ENCODE data around the gene INTS7.
"Not testable (repeated sequence)": the region's sequence is repeated elsewhere in the genome, so short reads cannot be mapped to it uniquely, and the experiment has no call there.

INTS7 gene

DNA sequence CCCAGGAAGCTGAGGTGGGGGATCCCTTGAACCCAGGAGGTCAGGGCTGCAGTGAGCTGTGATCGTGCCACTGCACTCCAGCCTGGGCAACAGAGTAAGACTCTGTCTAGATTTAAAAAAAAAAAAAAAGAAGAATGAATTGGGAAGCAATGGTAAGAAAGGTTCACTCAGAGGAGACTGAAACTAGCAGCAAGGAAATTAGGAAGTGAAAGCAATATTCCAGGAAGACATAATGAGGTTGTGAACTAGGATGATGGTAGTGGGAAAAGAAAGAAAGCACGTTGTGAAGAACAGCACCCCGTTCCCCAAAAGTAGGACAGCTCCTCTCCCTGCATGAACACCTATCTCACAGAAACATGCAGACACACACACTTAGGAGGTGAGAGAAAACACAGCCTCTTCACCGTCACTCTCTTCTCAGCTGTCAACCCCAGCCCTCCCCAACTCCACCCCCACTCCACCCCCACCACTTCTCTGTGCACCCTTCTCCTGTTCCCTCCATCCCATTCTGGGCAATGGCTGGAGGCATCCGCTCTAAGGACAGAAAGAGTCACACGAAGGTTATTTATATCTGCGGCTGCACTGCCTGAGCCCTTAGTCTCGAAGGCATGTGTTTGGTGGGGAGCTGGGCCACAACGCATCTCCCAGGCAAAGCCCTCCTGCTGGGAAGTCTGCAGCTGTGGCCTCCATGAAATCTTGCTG, 103.0 kb downstream of the INTS7 start:
- DNase-seq = no peak

GRCh38 chr1:211929683-211930082, 105.7 kb downstream of the INTS7 start:
- no peak for DNase-seq

DNA sequence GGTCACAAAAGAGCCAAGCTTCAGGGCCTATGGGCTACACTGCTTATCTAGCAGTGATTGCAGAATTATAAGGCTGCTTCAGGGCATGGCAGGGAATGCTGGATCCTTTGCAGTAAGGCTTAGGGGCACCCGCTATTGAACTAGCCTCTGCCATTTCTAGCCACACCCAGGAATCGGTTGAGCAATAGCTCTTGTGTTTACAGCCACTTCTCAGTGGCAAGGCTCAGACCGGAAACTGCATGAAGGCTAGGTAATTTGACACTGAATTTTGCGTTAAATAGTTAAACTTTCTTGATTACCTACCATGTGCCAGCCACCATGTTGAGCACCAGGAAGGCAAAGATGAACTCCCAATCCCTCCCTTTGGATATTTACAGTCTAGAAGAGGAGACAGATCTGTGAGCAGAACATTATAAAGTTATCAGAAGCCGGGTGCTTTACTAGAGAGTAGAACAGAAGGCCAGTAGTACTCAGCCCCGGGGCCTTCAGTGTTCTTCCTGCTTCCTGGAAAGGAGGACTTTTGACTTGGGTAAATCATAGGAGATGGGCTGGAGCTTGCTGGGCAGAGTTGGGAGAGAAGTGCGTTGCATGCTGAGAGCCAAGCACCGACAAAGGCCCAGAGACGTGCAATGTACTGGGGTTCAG, 106.2 kb downstream of the INTS7 start:
- DNase-seq = no peak

GRCh38 chr1:211928290-211928801, 107.0 kb downstream of the INTS7 start:
- no peak for DNase-seq

- no peak for DNase-seq
These were observed 110.3 kb downstream of the INTS7 start for GRCh38 chr1:211925016-211925415.

DNA sequence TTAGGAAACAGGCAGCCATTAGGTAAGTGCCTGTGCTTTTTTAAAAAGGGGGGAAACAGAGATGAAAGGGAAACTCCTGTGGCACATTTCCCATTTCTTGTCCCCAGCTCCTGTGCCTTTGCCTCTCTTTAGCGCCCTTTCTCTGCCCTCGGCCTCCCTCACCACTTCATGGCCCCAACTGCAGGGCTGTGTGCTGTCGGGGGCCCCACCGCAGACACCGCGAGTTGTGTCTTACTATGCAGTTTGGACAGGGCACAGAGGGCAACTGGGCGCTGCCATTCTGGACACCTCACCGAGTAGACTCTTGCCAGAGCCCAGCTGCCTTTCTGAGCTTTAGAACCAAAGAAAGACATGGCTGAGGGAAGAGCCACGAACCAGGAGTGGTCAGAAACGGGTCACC, 111.1 kb downstream of the INTS7 start:
- no peak for DNase-seq

GRCh38 chr1:211923095-211923494, 112.3 kb downstream of the INTS7 start:
- DNase-seq = no peak

DNA sequence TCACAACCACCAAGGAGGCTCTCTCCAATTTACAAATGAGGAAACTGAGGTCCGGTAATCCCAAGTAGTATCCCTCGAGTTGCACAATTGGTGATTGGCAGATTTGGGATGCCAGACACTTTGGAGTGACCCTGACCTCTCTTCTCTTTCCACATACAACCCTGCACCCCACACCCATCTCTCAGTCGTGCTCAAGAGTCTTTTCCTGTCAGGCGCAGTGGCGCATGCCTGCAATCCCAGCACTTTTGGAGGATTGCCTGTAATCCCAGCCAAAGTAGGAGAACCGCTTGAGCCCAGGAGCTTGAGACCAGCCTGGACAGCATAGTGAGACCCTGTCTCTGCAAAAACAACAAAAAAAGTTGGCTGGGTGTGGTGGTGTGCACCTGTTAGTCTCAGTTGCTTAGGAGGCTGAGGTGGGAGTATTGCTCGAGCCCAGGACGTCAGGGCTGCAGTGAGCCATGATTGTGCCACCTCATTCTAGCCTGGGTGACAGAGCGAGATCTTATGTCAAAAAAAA, 113.7 kb downstream of the INTS7 start:
- no peak for DNase-seq

DNA sequence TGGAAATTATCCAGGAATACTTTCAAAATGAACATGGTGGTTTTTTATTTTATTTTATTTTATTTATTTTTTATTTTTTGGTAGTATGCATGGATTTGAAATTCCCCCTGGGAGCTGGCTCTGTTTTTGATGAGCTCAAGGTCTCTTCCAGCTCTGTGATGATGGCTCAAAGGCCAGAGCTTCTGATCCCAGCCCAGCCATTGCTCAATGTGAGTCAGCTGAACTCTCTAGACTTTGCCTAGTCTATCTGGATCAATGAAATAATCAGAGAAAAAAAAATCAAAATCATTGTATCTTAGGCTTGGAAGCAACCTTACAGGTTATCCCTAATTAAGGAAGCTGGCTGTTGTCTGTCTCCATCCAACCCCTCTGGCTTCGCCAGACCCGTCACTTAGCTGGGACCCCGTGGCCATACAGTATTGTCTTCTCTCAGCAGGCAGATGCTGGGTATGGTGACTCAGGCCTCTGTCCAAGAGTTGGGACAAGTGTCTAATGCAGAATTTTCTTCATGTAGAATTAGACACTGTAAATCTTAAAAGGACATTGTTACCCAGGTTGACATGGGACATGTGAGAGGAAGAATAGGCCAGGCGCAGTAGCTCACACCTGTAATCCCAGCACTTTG, 114.6 kb downstream of the INTS7 start:
- no peak for DNase-seq

- no peak for DNase-seq
These were observed 115.2 kb downstream of the INTS7 start for GRCh38 chr1:211920141-211920572.

- no peak for DNase-seq
These were observed 116.4 kb downstream of the INTS7 start for GRCh38 chr1:211918843-211919414.

- not testable (repeated sequence) for DNase-seq
These were observed 118.9 kb downstream of the INTS7 start for GRCh38 chr1:211916458-211916857.

DNA sequence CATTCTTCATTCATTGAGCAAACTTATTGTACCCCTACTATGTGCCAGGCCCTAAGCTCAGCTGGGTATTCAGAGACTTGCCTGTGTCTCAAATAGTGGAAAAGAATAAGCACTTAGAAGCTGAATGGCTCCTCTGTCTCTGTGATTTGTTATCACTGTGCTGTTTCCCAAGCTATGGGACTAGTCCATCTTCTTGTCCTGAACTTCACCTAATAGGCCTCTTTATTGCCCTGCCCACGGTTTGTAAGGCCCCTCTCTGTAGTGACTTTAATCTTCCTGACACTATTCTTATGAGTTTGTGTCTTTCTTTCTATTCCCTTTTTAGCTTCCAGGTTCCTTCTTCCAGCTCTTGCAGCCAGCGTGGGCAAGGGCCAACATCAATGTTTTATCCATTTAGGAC, 119.4 kb downstream of the INTS7 start:
- no peak for DNase-seq

DNA sequence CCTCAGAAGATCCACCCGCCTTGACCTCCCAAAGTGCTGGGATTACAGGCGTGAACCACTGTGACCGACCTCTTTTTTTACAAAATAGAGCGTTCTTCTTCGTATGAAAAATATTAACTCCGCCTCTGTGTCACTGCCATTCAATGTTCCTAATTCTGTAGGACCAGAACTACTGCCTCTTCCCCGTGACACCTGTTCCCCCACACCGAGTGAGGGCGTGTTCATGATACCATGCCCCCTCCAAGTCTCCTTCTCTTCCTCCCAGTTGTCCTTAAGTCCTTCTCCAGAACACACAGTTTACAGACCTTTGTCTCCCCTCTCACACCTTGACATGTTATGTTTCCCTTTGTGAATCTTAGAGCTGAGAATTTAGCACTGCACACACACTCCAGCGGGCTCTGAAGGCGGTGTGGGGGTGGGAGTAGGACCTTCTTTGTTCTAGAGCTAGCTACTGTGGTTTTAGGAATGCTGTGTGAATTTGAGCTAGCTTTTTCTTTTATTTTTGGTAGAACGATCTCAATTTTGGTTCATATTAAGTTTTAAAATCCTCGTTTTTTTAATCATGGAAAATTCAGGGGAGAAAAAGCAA, 122.4 kb downstream of the INTS7 start:
- DNase-seq = no peak

- no peak for DNase-seq
These were observed 123.3 kb downstream of the INTS7 start for GRCh38 chr1:211912038-211912437.

DNA sequence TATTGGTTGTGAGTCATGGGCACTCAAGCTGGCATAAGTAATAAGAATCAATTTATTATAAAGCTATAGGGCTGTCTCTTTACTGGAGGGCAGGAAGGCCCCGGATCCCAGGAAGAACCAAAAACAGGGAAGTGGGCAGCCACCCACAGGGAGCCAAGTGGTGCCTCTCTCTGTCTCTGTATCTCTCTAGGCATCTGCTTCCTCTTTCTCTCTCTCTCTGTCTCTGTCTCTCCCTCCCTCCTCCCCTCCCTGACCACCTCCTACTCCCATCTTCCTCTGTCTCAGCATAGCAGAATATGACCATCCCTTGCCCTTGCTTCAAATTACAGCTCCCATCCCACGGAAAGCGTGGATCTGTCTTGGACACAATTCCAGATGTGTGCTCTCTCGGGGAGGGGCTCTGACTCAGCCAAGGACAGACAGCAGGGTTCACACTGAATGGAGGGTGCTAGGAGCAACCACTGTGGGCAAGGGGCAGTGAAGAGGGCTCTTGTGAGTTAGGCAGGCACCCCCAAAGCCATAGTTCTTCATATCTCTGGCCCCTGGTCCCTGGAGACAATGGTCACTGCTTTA, 124.4 kb downstream of the INTS7 start:
- DNase-seq = no peak

GRCh38 chr1:211910113-211910884, 125.1 kb downstream of the INTS7 start:
- no peak for DNase-seq

- no peak for DNase-seq
These were observed 126.0 kb downstream of the INTS7 start for GRCh38 chr1:211909395-211909794.

DNA sequence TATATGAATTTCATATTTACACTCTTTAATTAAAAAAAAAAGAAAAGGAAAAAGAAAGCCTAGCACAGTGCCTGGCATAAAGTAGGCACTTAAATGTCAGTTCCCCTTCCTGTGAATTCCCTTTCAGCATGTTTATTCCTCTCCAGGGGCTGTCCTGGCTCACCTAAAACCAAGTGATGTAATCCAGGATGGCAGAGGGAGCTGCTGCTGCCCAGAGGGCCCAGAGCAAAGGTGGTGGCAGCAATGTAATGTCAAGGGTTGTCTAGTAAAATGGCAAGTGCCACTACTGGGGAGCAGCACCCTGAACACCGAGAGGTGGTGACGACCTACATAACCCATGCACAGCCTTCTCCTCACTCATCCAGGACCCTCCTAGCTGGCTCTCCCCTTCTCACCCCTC, 126.4 kb downstream of the INTS7 start:
- no peak for DNase-seq

DNA sequence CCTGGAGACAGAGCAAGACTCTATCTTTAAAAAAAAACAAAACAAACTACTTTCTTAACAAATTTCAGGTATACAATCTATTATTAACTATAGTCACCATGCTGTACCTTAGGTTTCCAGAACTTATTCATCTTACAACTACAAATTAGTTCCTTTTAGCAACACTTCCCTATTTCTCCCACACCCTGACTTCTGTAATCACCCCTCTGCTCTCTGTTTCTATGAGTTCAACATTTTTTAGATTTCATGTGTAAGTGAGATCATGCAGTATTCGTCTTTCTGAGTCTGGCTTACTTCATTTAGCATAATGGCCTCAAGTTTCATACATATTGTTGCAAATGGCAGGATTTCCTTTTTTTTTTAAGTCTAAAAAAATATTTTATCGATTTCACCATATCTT, 126.9 kb downstream of the INTS7 start:
- no peak for DNase-seq

- DNase-seq = no peak
These were observed 131.7 kb downstream of the INTS7 start for GRCh38 chr1:211903490-211904245.

Data from stimulated activated naive CD4-positive, alpha-beta T cell (primary cell).